ENCODE results near the gene GABARAPL2. TPM values are rescaled to one million over a fixed set of nuclear protein-coding genes. Genes with fewer than 3 reads are reported as not detected.

The GABARAPL2 gene
- polyA plus RNA-seq (299 and 344 TPM in 2 replicates), polyA minus RNA-seq (104 and 117 TPM in 2 replicates)

GRCh38 chr16:75566040-75566757 is at the start of gene GABARAPL2:
GABARAPL2 (plus strand) TSS chr16:75566379; CDS start chr16:75566487, 108 bp downstream.
- Histone ChIP-seq H3K36me3 (ENCODE audit: insufficient read depth, low read length) (peaks cover 7% of the 10 kb centered on the region), H3K9me3 (ENCODE audit: low read length) (no peaks in the 10 kb centered on the region), H3K9me2 (ENCODE audit: insufficient read depth, low read length) (no peaks in the 10 kb centered on the region), H3F3A (ENCODE audit: insufficient read depth, low read length, poor library complexity, severe bottlenecking) (no peaks in the 10 kb centered on the region), H3K79me2 (replicated peaks; ENCODE audit: insufficient read depth, low read length) (peaks cover 18% of the 10 kb centered on the region), H3K27ac (ENCODE audit: low read length) (peak within 1 kb of the TSS; percentile 79), H3K27me3 (ENCODE audit: insufficient read depth, low read depth, low read length) (no peaks in the 10 kb centered on the region), H2AFZ (ENCODE audit: low read depth, low read length) (peak within 1 kb of the TSS; percentile 87), H3K9ac (ENCODE audit: low read length) (peak within 1 kb of the TSS; percentile 91), H3K4me2 (ENCODE audit: low read length) (peak within 1 kb of the TSS; percentile 95), H3K4me3 (ENCODE audit: low read length) (peak within 1 kb of the TSS; percentile 99), H4K20me1 (ENCODE audit: insufficient read depth) (peaks cover 12% of the 10 kb centered on the region)
- TF ChIP-seq SMC3 (conservative IDR thresholded peaks at IDR 0.05; ENCODE audit: poor library complexity), result peak; percentile 45
- no peak for TF ChIP-seq EZH2 (IDR thresholded peaks at IDR 0.05; ENCODE audit: borderline replicate concordance, insufficient read depth, low read length, poor library complexity, severe bottlenecking)
- peak; percentile 67 for TF ChIP-seq TAF1 (IDR thresholded peaks at IDR 0.05; ENCODE audit: low read depth)
- peak; percentile 79 for TF ChIP-seq MXI1 (conservative IDR thresholded peaks at IDR 0.05; ENCODE audit: poor library complexity, severe bottlenecking)
- peak; percentile 12 for TF ChIP-seq CTCF (IDR thresholded peaks at IDR 0.05; ENCODE audit: poor library complexity, severe bottlenecking)
- no peak for TF ChIP-seq REST (IDR thresholded peaks at IDR 0.05; ENCODE audit: borderline replicate concordance)
- TF ChIP-seq POLR2AphosphoS5 (IDR thresholded peaks at IDR 0.05), result peak; percentile 97
- peak; percentile 57 for TF ChIP-seq EP300 (conservative IDR thresholded peaks at IDR 0.05; ENCODE audit: poor library complexity, severe bottlenecking)
- TF ChIP-seq RAD21 (conservative IDR thresholded peaks at IDR 0.05), result peak; percentile 40

- Histone ChIP-seq H3K9me2 (ENCODE audit: insufficient read depth, low read length) (no peaks in the 10 kb centered on the region), H3K27me3 (ENCODE audit: insufficient read depth, low read depth, low read length) (no peaks in the 10 kb centered on the region), H3K79me2 (replicated peaks; ENCODE audit: insufficient read depth, low read length) (no peaks in the 10 kb centered on the region), H2AFZ (ENCODE audit: low read depth, low read length) (no peak overlapping the region), H3K4me2 (ENCODE audit: low read length) (no peak overlapping the region), H3K4me3 (ENCODE audit: low read length) (no peak overlapping the region), H3K9me3 (ENCODE audit: low read length) (no peaks in the 10 kb centered on the region), H3K27ac (ENCODE audit: low read length) (no peak overlapping the region), H3K9ac (ENCODE audit: low read length) (no peak overlapping the region), H3K36me3 (ENCODE audit: insufficient read depth, low read length) (no peaks in the 10 kb centered on the region), H3F3A (ENCODE audit: insufficient read depth, low read length, poor library complexity, severe bottlenecking) (no peaks in the 10 kb centered on the region), H4K20me1 (ENCODE audit: insufficient read depth) (no peaks in the 10 kb centered on the region)
- TF ChIP-seq TAF1 (IDR thresholded peaks at IDR 0.05; ENCODE audit: low read depth) (no peak), EP300 (conservative IDR thresholded peaks at IDR 0.05; ENCODE audit: poor library complexity, severe bottlenecking) (no peak), SMC3 (conservative IDR thresholded peaks at IDR 0.05; ENCODE audit: poor library complexity) (no peak), RAD21 (conservative IDR thresholded peaks at IDR 0.05) (no peak), CTCF (IDR thresholded peaks at IDR 0.05; ENCODE audit: poor library complexity, severe bottlenecking) (no peak), MXI1 (conservative IDR thresholded peaks at IDR 0.05; ENCODE audit: poor library complexity, severe bottlenecking) (no peak), EZH2 (IDR thresholded peaks at IDR 0.05; ENCODE audit: borderline replicate concordance, insufficient read depth, low read length, poor library complexity, severe bottlenecking) (no peak), POLR2AphosphoS5 (IDR thresholded peaks at IDR 0.05) (no peak)
These were observed 47.0 kb upstream of the GABARAPL2 start for GRCh38 chr16:75519175-75519574.

Data from neural cell (in vitro differentiated cells).